Progenitor cell of endocrine pancreas (in vitro differentiated cells): ENCODE data around the gene SNX9. TPM values are rescaled to one million over a fixed set of nuclear protein-coding genes. Genes with fewer than 3 reads are reported as not detected.

ENCODE experiments used
- DNase-seq: peaks from one replicate; pipeline ENCODE4 v3.0.0; 2021; ENCODE audit warnings: low spot score; ENCODE audit not compliant: unreplicated experiment
- H3K27ac Mint-ChIP-seq: 2 replicates; pipeline ENCODE4 v1.8.0; 2021; ENCODE audit warnings: mild to moderate bottlenecking, moderate library complexity, mixed read lengths
- H3K27me3 Mint-ChIP-seq: 2 replicates; pipeline ENCODE4 v1.8.0; 2021; ENCODE audit warnings: mixed read lengths
- H3K36me3 Mint-ChIP-seq: 2 replicates; pipeline ENCODE4 v1.8.0; 2022; ENCODE audit warnings: mixed read lengths; ENCODE audit not compliant: insufficient read depth
- H3K4me1 Mint-ChIP-seq: 2 replicates; pipeline ENCODE4 v1.8.0; 2021; ENCODE audit warnings: low read depth, mixed read lengths
- H3K4me3 Mint-ChIP-seq: 2 replicates; pipeline ENCODE4 v1.8.0; 2021; ENCODE audit warnings: low read depth, mild to moderate bottlenecking, moderate library complexity, mixed read lengths
- H3K9me3 Mint-ChIP-seq: 2 replicates; pipeline ENCODE4 v1.8.0; 2021; ENCODE audit warnings: low read depth, mixed read lengths
- total RNA-seq: library from RNA; stranded (reverse); gene quantifications from 2 replicates; pipeline ENCODE4 v1.2.1, GENCODE V29; 2021
- TF ChIP-seq, protein P1 (sequence below): fragments of 200-600 bp; sonication (generic); IDR thresholded peaks from one replicate; pipeline ENCODE4 v1.5.0; 2021; ENCODE audit warnings: antibody characterized with exemption, mild to moderate bottlenecking; ENCODE audit not compliant: unreplicated experiment

The SNX9 gene
- total RNA-seq, 1 donor from 2014 or later: 29.3 TPM

DNA sequence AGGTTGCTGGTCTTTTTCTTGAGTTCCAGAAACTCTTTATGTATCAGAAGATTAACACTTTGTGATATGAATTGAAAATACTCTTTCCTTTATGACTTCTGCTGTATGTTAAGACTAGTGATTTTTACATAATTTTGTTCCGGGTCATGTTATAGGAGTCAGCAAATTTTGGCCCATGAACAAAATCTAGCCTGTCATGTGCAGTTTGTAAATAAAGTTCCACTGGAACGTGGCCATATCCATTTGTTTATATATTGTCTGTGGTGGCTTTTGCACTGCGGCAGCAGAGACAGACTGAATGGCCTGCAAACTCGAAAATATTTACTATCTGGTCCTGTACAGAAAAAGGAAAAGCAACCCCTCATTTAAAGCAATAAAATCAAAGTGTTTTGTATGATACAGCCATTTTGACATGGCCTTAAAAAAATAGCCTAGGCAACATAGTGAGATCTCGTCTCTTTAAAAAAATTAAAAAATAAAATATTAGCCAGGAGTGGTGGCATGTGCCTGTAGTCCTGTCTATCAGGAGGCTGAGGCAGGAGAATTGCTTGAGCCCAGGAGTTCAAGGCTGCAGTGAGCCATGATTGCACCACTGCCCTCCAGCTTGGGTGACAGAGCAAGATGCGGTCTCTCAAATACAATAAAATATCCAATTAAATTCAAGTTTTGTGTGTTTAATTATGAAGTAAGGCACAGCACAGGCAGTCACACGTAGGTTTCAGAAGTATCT is 36.9 kb downstream of the SNX9 start:
- H3K27ac Mint-ChIP-seq: no peak overlapping the region
- H3K4me3 Mint-ChIP-seq: no peak overlapping the region
- DNase-seq: no peak
- no peaks in the 10 kb centered on the region for H3K27me3 Mint-ChIP-seq
- H3K4me1 Mint-ChIP-seq: peaks cover 21% of the 10 kb centered on the region
- H3K36me3 Mint-ChIP-seq: peaks cover 2% of the 10 kb centered on the region
- H3K9me3 Mint-ChIP-seq: no peaks in the 10 kb centered on the region
- TF ChIP-seq, protein P1, sequence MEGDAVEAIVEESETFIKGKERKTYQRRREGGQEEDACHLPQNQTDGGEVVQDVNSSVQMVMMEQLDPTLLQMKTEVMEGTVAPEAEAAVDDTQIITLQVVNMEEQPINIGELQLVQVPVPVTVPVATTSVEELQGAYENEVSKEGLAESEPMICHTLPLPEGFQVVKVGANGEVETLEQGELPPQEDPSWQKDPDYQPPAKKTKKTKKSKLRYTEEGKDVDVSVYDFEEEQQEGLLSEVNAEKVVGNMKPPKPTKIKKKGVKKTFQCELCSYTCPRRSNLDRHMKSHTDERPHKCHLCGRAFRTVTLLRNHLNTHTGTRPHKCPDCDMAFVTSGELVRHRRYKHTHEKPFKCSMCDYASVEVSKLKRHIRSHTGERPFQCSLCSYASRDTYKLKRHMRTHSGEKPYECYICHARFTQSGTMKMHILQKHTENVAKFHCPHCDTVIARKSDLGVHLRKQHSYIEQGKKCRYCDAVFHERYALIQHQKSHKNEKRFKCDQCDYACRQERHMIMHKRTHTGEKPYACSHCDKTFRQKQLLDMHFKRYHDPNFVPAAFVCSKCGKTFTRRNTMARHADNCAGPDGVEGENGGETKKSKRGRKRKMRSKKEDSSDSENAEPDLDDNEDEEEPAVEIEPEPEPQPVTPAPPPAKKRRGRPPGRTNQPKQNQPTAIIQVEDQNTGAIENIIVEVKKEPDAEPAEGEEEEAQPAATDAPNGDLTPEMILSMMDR: no peak

DNA sequence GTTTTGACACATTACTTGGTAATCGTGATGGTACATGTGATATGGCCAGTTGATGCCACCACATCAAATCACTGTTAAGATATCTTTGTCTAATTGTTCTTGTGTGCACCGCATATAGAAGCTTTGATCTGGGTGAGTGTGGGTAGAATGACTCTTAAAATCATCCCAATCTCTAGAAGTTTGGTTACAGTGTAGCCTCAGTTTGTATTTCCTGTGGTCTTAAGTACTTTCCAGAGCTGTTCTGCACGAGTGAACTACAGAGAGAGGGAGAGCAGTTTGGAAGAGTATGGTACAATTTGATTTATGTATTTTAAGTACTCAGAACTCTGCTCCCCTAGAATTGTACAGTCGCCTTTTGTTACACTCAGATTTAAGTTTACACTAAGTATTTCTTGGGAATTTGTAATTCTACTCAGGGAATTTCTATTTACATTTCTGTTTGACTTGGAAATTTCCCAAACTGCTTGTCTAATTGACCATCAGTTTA is 37.5 kb downstream of the SNX9 start:
- H3K4me3 Mint-ChIP-seq: no peak overlapping the region
- peaks cover 2% of the 10 kb centered on the region for H3K36me3 Mint-ChIP-seq
- H3K9me3 Mint-ChIP-seq: no peaks in the 10 kb centered on the region
- H3K27ac Mint-ChIP-seq: no peak overlapping the region
- no peak for DNase-seq
- H3K4me1 Mint-ChIP-seq: peaks cover 21% of the 10 kb centered on the region
- H3K27me3 Mint-ChIP-seq: no peaks in the 10 kb centered on the region
- TF ChIP-seq, protein P1: no peak

DNA sequence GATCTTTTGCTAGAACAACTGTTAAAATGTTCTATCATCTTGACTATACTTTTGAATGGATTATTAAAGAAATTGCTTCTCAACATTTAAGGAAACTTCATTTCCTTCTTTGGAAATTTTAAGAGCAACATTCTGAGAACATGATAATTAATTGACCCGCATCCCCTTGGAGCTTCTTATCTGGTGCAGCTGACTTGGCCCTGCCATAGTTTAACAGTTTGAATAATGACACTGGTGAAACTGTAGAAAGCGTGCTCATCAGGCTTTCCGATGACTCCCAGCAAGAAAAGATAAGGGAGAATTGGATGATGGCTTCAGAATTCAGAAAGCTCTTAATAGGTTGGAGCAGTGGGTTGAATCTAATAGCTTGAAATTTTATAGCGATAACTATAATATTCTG is 38.1 kb downstream of the SNX9 start:
- H3K27me3 Mint-ChIP-seq: no peaks in the 10 kb centered on the region
- no peak for DNase-seq
- no peak overlapping the region for H3K27ac Mint-ChIP-seq

DNA sequence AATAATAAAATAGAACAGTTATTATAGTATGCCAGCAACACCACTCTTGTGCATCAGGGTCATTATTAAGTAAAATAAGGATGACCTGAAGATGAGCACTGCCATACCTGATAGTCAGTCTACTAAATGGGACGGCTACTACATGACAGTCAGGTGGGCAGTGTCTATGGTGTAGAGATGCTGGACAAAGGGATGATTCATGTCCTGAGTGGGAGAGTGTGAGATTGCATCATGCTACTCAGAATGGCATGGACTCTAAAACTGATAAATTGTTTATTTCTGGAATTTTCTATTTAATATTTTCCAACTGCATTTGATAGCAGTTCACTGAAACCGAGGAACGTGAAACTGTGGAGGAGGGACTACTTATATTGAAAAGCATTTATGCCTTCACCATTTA is 38.8 kb downstream of the SNX9 start:
- no peak overlapping the region for H3K27ac Mint-ChIP-seq

More for the DNA sequence above, 38.1 kb downstream of the SNX9 start:
- H3K36me3 Mint-ChIP-seq: peaks cover 2% of the 10 kb centered on the region
- peaks cover 21% of the 10 kb centered on the region for H3K4me1 Mint-ChIP-seq
- H3K9me3 Mint-ChIP-seq: no peaks in the 10 kb centered on the region
- no peak overlapping the region for H3K4me3 Mint-ChIP-seq
- TF ChIP-seq, protein P1: no peak

DNA sequence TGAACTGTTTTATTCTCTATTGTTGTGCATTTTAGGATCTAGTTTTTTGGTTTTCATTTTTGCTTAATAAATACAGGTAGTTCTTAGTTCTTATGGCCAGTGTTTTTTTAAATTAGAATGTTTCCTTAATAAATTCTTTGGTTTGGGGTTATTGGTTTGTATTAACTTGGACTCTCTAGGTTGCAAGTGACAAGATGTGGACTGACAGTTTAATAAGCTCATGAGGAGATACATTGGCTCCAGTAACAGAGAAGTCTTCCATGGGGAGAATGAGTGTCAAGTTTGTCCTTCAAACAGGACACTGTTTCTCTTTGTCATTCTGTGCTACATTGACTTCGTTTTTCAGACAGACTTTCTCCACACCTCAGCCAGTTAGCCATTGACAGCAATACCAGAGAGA is 39.7 kb downstream of the SNX9 start:
- Mint-ChIP-seq H3K36me3 (peaks cover 2% of the 10 kb centered on the region), H3K27me3 (no peaks in the 10 kb centered on the region), H3K27ac (no peak overlapping the region), H3K9me3 (no peaks in the 10 kb centered on the region), H3K4me1 (peaks cover 21% of the 10 kb centered on the region), H3K4me3 (no peak overlapping the region)
- DNase-seq: no peak
- TF ChIP-seq, protein P1: no peak

More for the DNA sequence above, 38.8 kb downstream of the SNX9 start:
- Mint-ChIP-seq H3K4me3 (no peak overlapping the region), H3K9me3 (no peaks in the 10 kb centered on the region), H3K27me3 (no peaks in the 10 kb centered on the region), H3K4me1 (peaks cover 21% of the 10 kb centered on the region), H3K36me3 (peaks cover 2% of the 10 kb centered on the region)
- TF ChIP-seq, protein P1: no peak
- DNase-seq: no peak
